ENCODE measurements around the gene MREG.

Gene MREG

GRCh38 chr2:216012133-216012829 lies 1.1 kb downstream of the MREG start:
- TF ChIP-seq TAF1 (IDR thresholded peaks at IDR 0.05; ENCODE audit: borderline replicate concordance, insufficient read depth, low read length) = no peak
- TF ChIP-seq FOXP2 (optimal IDR thresholded peaks at IDR 0.05; ENCODE audit: borderline replicate concordance, extremely low read depth, extremely low read length, insufficient read depth) = no peak
- no peak for TF ChIP-seq POLR2AphosphoS5 (IDR thresholded peaks at IDR 0.05; ENCODE audit: low read depth, low read length)
- no peak for TF ChIP-seq SIN3A (IDR thresholded peaks at IDR 0.05; ENCODE audit: borderline replicate concordance, insufficient read depth, low read length)
- TF ChIP-seq REST (IDR thresholded peaks at IDR 0.05; ENCODE audit: insufficient read depth in 1 of 2, low read depth in 2 of 2, low read length in 2 of 2) = no peak

- TF ChIP-seq TAF1 (IDR thresholded peaks at IDR 0.05; ENCODE audit: borderline replicate concordance, insufficient read depth, low read length) (no peak), REST (IDR thresholded peaks at IDR 0.05; ENCODE audit: insufficient read depth in 1 of 2, low read depth in 2 of 2, low read length in 2 of 2) (no peak), FOXP2 (optimal IDR thresholded peaks at IDR 0.05; ENCODE audit: borderline replicate concordance, extremely low read depth, extremely low read length, insufficient read depth) (no peak), SIN3A (IDR thresholded peaks at IDR 0.05; ENCODE audit: borderline replicate concordance, insufficient read depth, low read length) (no peak), POLR2AphosphoS5 (IDR thresholded peaks at IDR 0.05; ENCODE audit: low read depth, low read length) (no peak)
These were observed 5.0 kb downstream of the MREG start for GRCh38 chr2:216008387-216008786.

GRCh38 chr2:216006164-216006663 lies 7.1 kb downstream of the MREG start:
- TF ChIP-seq FOXP2 (optimal IDR thresholded peaks at IDR 0.05; ENCODE audit: borderline replicate concordance, extremely low read depth, extremely low read length, insufficient read depth) (no peak), POLR2AphosphoS5 (IDR thresholded peaks at IDR 0.05; ENCODE audit: low read depth, low read length) (no peak), TAF1 (IDR thresholded peaks at IDR 0.05; ENCODE audit: borderline replicate concordance, insufficient read depth, low read length) (no peak), SIN3A (IDR thresholded peaks at IDR 0.05; ENCODE audit: borderline replicate concordance, insufficient read depth, low read length) (no peak), REST (IDR thresholded peaks at IDR 0.05; ENCODE audit: insufficient read depth in 1 of 2, low read depth in 2 of 2, low read length in 2 of 2) (no peak)

GRCh38 chr2:216004697-216005283 lies 8.6 kb downstream of the MREG start:
- TF ChIP-seq FOXP2 (optimal IDR thresholded peaks at IDR 0.05; ENCODE audit: borderline replicate concordance, extremely low read depth, extremely low read length, insufficient read depth) = no peak
- TF ChIP-seq POLR2AphosphoS5 (IDR thresholded peaks at IDR 0.05; ENCODE audit: low read depth, low read length) = no peak
- TF ChIP-seq TAF1 (IDR thresholded peaks at IDR 0.05; ENCODE audit: borderline replicate concordance, insufficient read depth, low read length) = no peak
- TF ChIP-seq REST (IDR thresholded peaks at IDR 0.05; ENCODE audit: insufficient read depth in 1 of 2, low read depth in 2 of 2, low read length in 2 of 2) = no peak
- TF ChIP-seq SIN3A (IDR thresholded peaks at IDR 0.05; ENCODE audit: borderline replicate concordance, insufficient read depth, low read length) = no peak

Measured in PFSK-1 (cell line).